COLO829 (cell line): ENCODE measurements around the gene PICALM.
"Not testable (repeated sequence)": the region's sequence is repeated elsewhere in the genome, so short reads cannot be mapped to it uniquely, and the experiment has no call there.

Experiments
- DNase-seq: peaks from one replicate; pipeline ENCODE4 v3.0.0; 2012; ENCODE audit warnings: low spot score

Gene PICALM

DNA sequence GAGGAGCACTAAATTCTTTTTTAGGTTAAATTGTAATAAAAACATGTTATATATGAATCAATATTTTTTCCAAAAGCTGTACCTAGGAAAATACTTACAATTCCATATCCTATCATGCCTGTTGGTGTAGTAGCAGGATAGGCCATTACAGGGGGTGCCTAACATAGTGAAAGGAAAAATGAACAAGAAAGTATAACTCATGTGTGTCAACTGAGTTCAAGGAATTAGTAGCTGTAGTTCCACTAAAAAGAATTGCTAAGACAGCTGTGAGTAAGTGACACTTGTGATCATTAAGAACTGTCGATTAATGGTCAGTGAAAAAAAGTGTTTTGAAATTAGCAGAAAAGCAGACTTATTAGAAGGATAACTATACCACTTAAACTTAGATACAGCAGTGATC lies 92.4 kb downstream of the PICALM start:
- DNase-seq = no peak

DNA sequence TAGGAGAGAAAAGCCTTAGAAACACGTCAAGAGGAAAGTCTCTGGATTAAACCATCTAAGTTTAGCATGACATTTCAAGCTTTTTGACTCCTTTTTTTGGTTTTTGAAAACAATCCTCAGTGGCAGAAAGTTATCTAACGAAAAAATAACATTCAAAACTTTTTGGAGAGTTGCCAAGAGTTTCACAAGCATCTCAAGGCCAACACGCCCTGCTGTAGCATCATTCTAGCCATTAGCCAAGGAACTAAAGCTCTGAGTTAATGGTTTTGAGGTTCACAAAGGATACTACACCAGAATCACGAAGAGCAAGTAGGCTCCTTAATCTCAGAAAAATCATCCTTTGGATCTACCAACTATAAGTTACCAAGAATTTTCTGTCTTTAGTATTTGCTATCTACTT lies 94.8 kb downstream of the PICALM start:
- DNase-seq = no peak

DNA sequence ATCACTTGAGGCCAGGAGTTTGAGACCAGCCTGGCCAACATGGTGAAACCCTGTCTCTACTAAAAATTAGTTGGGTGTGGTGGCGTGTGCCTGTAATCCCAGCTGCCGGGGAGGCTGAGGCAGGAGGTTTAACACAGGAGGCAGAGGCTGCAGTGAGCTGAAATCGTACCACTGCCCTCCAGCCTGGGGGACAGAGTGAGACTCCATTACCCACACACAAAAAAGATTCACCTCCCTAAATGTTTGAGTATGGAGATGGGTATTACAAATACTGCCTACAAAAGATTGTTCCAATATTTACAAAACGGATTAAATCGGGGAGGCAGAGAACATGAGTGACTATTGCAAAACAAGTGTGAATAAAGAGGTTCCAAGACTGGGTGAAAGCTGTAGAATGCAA lies 98.3 kb downstream of the PICALM start:
- DNase-seq = no peak

DNA sequence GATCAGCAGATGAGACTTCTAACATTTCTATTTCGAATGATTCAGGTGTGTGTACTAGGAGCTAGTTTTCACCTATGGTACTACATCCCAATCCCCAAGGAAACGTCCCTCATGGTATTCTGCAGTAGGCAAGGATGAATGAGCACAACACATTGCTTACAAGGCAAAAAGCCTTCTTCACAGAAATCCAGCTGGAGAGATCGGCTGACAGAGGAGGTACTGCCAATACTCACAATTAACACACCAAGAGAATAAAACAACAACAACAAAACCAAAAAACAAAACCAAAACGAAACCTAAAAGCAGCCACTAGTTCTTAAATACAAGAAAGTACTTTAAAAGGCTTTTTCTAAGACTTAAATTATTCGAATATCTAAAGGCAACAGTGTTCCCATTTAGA lies 101.4 kb downstream of the PICALM start:
- DNase-seq = no peak

DNA sequence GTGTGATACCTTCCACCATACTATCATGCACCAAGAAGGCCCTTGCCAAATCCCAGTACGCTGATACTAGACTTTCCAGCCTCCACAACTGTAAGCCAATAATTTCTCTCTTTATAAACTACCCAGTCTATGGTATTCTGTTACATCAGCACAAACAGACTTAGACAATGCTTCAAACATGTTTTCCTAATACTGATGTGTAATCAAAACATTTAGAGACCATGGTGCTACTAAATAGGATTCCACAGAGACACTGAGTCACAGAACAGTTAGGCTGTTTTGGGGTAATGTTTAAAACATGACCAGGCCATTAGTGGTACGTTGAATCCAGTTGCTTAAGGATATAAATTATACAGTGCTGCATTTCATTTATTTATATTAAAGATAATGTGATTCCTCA lies 103.7 kb downstream of the PICALM start:
- DNase-seq = no peak

DNA sequence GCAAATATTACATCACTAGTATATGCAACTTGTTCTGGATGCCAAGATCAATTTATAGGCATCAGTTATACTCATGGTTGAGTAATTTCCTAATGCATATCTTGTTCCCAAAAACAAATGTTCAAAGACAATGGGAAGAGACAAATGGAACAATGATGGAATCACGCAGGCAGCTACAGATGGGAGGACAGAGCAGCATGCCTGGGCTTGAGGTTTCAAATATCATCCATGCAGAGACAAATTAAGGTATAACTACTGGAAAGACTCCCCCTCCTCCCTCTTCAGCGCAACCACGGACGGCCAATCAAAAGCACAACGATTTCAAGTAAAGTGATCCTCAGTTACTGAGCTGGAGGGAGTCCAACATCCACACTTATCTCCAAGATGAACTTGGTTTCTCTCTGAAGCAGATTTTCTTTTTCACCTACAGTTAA lies 106.9 kb downstream of the PICALM start:
- DNase-seq = no peak

DNA sequence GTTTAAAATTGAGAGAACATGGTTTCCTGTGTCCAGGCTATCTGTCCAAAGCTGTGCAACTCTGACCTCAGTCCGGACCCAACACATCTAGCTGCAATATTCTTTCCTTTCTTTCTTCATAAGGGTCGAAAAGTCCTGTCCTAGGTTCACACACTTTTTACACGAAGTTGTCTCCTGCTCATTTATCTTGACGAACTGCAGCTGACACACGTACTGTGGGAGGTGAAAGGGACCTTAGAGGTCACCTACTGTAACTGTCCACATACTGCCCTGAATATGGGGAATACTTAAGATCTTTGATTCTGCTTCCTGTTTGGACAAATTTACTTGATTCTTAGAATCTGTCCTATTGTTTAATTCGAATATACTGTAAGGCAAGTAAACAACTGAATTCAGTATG lies 107.8 kb downstream of the PICALM start:
- no peak for DNase-seq

DNA sequence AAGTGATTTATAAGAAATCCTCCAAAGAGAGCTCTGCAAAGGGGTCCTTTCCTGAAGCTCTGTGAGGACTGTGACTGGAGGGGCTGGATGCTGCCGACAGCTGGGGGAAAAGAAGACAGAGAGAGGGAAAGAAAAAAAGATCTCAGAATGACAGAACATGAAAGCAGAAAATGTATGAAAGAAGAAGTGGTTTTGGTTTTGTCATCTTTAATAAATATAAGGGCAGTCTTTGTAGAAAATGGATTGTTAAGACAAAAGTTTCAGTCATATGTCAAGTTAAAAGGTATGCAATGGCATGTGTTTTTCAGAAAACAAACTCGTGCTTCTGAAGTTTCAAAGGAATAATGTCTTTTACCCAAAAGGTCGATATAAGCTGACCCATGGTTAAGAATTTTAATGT lies 108.2 kb downstream of the PICALM start:
- no peak for DNase-seq

DNA sequence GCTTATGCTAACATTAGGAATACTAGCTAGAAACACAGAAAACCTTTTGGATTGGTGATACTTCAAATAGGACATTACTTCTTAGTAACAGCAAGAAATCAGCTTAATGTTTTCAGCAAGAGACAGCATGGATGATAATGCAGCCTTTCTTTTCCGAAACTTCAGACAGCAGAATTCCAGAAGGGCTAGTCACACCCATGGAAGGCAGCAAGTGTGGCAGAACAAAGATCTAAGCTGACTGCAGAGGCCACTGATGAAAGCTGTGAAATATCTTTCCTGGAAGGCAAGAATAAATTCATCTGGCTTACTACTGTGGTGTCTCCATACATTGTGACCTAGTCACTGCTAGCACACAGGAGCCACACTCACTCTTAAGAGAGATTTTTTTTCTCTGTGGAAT lies 113.4 kb downstream of the PICALM start:
- DNase-seq = peak; percentile 68

DNA sequence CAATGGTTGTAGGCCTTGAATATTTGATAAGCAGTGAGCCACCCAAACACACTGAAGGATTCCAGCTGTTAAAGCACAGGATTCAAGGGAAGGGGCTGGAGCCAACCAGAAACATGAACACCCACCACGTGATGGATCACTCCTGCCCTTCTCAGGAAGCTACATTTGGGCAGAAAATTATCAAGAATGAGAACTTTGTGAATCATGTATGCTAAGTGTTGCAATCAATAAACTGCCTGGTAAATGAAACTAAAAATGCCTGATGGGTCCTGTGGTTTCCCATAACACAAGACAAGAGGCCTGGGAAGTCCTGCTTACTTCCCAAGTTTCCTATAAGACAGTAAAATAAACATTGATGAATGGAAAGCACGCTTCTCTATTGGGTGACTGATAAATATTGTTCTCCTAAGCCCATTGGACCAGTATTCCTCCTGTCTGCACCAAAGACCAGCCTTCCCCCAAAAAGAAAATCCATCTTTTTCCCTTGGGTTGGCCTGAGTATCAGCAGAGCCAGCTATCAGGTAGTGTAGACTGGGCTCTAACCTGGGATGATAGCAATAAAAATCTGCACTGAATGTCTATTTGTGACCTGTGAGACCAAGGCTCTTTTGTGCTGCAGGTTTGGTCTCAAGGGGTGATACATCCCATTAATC lies 115.3 kb downstream of the PICALM start:
- DNase-seq = no peak

DNA sequence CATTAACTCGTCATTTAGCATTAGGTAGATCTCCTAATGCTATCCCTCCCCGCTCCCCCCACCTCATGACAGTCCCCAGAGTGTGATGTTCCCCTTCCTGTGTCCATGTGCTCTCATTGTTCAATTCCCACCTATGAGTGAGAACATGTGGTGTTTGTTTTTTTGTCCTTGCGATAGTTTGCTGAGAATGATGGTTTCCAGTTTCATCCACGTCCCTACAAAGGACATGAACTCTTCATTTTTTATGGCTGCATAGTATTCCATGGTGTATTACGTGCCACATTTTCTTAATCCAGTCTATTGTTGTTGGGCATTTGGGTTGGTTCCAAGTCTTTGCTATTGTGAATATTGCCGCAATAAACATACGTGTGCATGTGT lies 116.8 kb downstream of the PICALM start:
- not testable (repeated sequence) for DNase-seq

DNA sequence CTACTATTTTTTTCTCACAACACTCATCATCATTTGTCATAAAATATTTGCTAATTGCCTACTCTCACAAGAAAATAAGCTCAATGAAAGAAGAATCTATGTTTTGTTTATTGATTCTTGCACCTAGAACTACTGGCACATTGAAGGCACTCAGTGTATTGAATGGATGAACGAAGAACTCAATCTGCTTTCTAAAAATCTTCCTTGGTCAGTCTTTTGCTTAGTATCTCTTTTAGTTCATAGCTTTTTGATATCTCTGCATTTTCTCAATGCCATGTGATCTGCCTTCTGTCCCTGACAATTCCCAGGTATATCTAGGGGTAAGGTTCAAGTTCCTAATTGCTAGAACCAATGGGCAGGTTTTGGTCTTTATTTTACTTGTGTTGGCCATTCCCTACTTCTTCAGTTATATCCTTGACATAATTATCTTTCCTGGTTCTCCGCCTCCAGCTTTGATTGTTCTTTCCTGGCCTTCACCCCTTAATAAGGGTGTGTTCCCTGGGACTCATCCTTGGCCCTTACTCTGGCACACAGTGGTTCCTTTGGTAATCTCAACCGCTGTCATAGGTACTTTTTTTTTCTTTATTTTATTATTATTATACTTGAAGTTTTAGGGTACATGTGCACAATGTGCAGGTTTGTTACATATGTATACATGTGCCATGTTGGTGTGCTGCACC lies 117.3 kb downstream of the PICALM start:
- no peak for DNase-seq

DNA sequence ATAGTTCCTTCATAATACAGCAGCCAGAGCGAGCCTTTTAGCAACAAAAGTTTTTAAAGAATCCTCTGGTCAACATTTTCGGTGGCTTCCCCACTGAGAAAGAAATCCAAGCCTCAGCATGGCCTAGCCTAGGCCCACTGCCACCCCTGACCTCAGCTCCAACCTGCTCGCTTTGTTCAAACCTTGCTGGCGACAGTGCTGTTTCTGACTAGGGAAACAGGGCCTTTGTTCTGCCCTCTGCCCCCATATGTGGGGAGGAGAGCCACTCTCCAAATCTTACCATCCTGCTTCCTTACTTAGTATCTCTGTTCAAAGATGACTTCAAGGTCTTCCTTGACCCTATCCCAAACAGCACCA lies 117.9 kb downstream of the PICALM start:
- no peak for DNase-seq

DNA sequence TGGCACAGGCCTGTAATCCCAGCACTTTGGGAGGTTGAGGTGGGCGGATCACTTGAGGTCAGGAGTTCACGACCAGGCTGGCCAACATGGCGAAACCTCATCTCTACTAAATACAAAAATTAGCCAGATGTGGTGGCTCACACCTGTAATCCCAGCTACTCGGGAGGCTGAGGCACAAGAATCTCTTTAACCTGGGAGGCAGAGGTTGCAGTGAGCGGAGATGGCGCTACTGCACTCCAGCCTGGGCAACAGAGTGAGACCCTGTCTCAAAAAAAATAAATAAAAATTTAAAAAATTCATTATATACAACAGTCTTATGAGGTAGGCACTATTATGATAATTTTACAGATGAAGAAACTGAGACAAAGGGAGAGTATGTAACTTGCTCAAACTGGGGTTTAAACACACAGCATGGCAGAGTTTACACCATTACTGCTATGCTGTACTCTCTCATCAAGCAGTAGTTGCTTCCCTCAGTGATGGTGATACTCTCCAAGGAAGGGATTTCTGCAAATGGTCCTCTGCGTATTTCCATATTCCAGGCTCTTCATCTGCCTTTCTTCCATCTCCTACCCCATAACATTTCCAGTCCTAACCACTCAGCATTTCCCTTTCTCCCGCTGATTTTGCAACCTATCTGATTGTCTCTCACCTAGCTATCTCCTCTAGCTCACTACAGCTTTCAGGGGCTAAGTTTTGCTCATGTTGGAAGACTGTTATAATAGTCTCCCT lies 118.4 kb downstream of the PICALM start:
- no peak for DNase-seq

DNA sequence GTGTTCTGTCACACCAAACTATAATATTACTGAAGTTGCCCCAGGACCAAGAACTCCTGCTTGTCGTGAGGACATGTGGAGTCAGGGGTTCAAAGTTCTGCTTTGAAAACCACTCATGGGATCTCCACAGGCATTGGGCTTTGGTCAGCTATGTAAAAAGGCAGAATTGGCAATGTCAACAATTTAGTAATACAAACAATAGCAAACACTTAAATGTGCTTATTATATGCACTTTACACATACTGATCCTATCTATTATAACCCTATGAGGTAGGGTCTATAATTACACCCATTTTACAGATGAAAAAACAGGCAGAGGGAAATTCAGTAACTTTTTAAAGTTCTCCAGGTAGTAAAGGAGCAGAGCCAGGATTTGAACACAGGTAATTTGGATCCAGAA lies 119.1 kb downstream of the PICALM start:
- DNase-seq = no peak

DNA sequence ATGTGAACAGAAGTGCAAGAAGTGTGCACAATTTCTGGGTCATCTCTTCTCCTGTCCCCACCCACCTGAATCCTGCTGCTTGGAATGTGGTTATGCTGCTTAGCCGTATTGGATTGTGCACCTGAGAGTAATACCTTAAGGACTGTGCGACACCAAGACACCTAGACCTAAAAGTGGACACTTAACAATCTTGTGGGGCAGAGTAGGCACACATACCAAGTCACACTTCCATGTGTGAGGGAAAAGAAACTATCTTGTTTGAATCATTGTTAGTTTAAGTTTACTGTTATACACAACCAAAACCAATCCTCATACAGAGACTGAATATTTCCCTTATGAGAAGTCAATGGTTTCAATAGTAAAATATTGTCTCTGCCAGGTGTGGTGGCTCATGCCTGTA lies 120.0 kb downstream of the PICALM start:
- DNase-seq = no peak

DNA sequence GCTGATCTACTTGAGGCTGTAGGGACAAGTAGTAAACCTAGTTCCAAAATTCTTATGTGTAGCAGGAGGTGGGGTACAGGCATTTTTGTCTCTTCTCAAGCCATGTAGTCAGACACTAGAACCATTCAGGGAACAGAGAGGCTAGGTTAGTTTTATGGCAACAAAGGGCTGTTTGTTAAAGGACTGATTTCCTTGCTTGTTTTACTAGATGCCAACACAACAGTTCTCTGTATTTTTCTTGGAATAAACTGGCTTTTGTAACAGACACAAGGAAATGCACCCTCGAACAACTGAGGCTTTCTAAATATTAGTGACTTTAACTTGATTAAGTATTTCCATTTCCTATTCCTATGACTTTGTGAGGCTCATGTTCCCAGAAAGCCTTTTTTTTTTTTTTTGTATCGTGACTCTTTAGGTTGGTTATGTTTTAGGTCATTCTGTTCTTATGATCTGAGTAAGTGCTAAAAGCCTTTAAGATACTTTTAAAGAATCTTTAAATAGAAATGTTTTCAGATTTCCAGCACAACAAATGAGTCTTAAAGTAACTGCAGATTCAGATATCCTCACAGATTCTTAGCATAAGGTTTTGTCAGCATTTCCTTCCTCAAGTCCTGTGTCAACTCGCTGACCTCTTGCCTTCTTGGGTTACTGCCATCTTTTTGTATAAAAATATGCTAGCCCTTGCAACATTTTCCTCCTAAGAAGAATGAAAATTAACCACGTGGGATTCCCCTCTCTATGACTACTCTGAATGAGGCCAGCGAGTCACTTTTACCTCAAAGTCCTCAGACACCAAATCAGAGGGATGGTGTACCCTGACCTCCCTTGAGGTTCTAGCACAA lies 121.2 kb downstream of the PICALM start:
- peak; percentile 89 for DNase-seq

DNA sequence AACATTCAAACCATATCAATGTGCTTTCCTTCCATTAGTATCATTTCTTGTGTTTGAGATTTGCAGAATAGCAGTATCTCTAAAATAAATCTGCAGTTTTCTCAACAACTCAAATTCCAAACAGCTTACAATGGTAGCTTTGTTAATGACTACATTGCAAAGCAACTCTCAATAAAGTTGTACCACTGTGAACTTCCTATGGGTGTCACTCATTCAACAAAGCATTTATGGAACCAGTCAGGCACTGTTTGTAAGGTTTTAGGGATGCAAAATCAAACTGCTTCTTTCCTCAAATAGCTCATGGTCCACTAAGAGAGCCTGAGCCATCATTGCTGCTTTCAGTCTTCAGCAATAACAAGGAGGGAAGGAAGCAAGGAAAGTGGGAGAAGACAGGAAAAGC lies 122.7 kb downstream of the PICALM start:
- peak; percentile 81 for DNase-seq

DNA sequence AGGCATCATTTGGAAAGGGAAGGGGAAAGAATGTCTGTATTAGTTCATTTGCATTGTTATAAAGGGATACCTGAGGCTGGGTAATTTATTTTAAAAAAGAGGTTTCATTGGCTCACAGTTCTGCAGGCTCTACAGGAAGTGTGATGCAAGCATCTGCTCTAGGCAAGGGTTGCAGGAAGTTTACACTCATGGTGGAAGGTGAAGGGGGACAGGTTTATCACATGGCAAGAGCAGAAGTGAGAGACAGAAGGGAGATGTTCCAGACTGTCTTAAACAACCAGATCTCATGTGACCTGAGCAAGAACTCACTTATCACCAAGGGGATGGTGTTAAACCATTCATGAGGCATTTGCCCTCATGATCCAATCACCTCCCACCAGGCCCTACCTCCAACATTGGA lies 123.1 kb downstream of the PICALM start:
- peak; percentile 42 for DNase-seq

DNA sequence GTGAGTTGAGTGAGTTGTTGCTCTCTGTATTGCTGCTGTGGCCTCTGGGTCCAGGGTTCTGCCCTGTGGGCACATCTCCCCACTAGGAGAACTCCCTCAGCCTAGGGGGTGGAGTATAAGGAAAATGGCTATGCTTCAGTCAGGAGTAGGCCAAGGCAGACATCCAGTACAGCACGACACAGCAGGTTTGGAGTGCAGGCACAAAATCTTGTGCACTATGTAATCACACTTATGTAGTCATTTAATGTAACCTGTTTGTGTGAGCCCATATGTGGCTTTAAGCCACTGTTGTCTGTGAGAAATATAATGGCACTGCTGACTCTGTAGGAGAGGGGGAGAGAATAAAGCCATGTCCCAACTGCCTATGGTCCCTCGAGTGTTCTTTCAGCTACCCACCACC lies 123.6 kb downstream of the PICALM start:
- no peak for DNase-seq

DNA sequence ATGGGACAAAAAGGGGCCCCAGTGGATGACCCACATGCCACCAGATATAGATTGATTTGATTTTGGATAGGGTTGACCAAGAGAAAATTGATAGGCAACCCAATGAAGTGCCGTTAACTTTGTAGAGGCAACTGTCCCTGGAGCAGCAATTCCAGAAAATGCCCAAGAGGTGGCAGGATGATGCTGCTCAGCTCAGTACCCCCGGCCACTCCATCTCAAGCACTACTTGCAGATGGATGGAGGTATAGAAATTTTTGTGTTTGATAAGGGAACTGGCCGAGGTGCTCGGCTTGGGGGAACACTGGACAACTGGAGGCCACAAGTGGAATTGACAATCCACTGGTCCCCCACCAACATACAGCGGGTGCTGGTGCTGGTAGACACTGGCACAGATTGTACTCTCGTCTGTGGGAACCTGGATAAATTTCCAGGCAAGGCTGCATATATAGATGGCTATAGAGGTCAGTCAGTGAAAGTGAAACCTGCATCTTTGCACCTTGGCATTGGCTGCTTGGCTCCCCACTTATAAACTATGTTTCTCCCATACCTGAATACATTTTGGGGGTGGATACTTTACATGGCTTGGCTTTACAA lies 127.4 kb downstream of the PICALM start:
- DNase-seq = peak; percentile 66
